Measurements from ENCODE around the gene KRTAP4-12.

GRCh38 chr17:41096055-41096454, 27.9 kb downstream of the KRTAP4-12 start:
- TF ChIP-seq POLR2AphosphoS5 (IDR thresholded peaks at IDR 0.05; ENCODE audit: insufficient read depth in 1 of 2, low read depth in 1 of 2) (no peak), CTCF (IDR thresholded peaks at IDR 0.05) (no peak), POLR2A (IDR thresholded peaks at IDR 0.05) (no peak)

All from vagina (tissue), 2 donors.